Testis (tissue), 2 donors: Measurements from ENCODE around the gene STRIP2.

Source experiments
- CTCF ChIP-seq, 3 experiments: fragments of 450-650 bp in 2 of 3; fragments of 200-600 bp in 1 of 3; sonication (generic) in 1 of 3; IDR thresholded peaks; one replicate each; pipeline ENCODE4 v1.5.1; 2016 to 2019; ENCODE audit warnings: antibody characterized with exemption in 3 of 3, mild to moderate bottlenecking in 2 of 3, moderate library complexity in 1 of 3
- POLR2A ChIP-seq: fragments of 450-650 bp; IDR thresholded peaks from one replicate; pipeline ENCODE4 v1.6.1; 2017; ENCODE audit warnings: antibody characterized with exemption, mild to moderate bottlenecking, moderate library complexity

- TF ChIP-seq POLR2A (no peak), CTCF (IDR thresholded peaks at IDR 0.05) (no peak)
These were observed 49.1 kb upstream of the STRIP2 start for GRCh38 chr7:129385116-129385515.
